HUES48 (cell line): Measurements from ENCODE around the gene S1PR4.
A peak's percentile ranks its signal among the peaks of the same experiment; 100 is the strongest.
"Not testable (repeated sequence)": the region's sequence is repeated elsewhere in the genome, so short reads cannot be mapped to it uniquely, and the experiment has no call there.

Experiments used
- H3K27ac ChIP-seq: one replicate; pipeline ENCODE4 v1.7.0; 2013; ENCODE audit warnings: low read depth, low read length, inconsistent platforms
- H3K27me3 ChIP-seq: 2 replicates; pipeline ENCODE4 v1.6.1; 2013; ENCODE audit warnings: mild to moderate bottlenecking, low read length; ENCODE audit not compliant: control insufficient read depth, insufficient read depth
- H3K36me3 ChIP-seq: 2 replicates; pipeline ENCODE4 v1.6.1; 2013; ENCODE audit warnings: low read length; ENCODE audit not compliant: control insufficient read depth, insufficient read depth
- H3K4me1 ChIP-seq: 2 replicates; pipeline ENCODE4 v1.6.1; 2013; ENCODE audit warnings: mild to moderate bottlenecking, low read length; ENCODE audit not compliant: control insufficient read depth, insufficient read depth
- H3K4me3 ChIP-seq: 2 replicates; pipeline ENCODE4 v1.5.1; 2013; ENCODE audit warnings: mild to moderate bottlenecking, low read depth, low read length
- H3K9ac ChIP-seq: 2 replicates; pipeline ENCODE4 v1.6.1; 2013; ENCODE audit warnings: mild to moderate bottlenecking, low read depth, low read length, moderate library complexity
- H3K9me3 ChIP-seq: 2 replicates; pipeline ENCODE4 v1.6.1; 2013; ENCODE audit warnings: low read length; ENCODE audit not compliant: control insufficient read depth, insufficient read depth

The S1PR4 gene

GRCh38 chr19:3153286-3154230 lies 25.0 kb upstream of the S1PR4 start:
- no peaks in the 10 kb centered on the region for H3K36me3 ChIP-seq
- no peak overlapping the region for H3K4me3 ChIP-seq
- H3K9ac ChIP-seq: no peak overlapping the region
- H3K4me1 ChIP-seq: no peaks in the 10 kb centered on the region
- H3K27ac ChIP-seq: no peak overlapping the region
- no peaks in the 10 kb centered on the region for H3K27me3 ChIP-seq
- no peaks in the 10 kb centered on the region for H3K9me3 ChIP-seq

- not testable (repeated sequence) for H3K4me1 ChIP-seq, H3K27ac ChIP-seq, H3K9me3 ChIP-seq, H3K9ac ChIP-seq, H3K36me3 ChIP-seq, H3K4me3 ChIP-seq, H3K27me3 ChIP-seq
Measured at GRCh38 chr19:3154447-3154846, 24.1 kb upstream of the S1PR4 start.

GRCh38 chr19:3154957-3155736 lies 23.4 kb upstream of the S1PR4 start:
- no peak overlapping the region for H3K27ac ChIP-seq
- H3K9me3 ChIP-seq: no peaks in the 10 kb centered on the region
- no peaks in the 10 kb centered on the region for H3K27me3 ChIP-seq
- no peaks in the 10 kb centered on the region for H3K36me3 ChIP-seq
- H3K9ac ChIP-seq: no peak overlapping the region
- H3K4me1 ChIP-seq: no peaks in the 10 kb centered on the region
- H3K4me3 ChIP-seq: no peak overlapping the region

DNA sequence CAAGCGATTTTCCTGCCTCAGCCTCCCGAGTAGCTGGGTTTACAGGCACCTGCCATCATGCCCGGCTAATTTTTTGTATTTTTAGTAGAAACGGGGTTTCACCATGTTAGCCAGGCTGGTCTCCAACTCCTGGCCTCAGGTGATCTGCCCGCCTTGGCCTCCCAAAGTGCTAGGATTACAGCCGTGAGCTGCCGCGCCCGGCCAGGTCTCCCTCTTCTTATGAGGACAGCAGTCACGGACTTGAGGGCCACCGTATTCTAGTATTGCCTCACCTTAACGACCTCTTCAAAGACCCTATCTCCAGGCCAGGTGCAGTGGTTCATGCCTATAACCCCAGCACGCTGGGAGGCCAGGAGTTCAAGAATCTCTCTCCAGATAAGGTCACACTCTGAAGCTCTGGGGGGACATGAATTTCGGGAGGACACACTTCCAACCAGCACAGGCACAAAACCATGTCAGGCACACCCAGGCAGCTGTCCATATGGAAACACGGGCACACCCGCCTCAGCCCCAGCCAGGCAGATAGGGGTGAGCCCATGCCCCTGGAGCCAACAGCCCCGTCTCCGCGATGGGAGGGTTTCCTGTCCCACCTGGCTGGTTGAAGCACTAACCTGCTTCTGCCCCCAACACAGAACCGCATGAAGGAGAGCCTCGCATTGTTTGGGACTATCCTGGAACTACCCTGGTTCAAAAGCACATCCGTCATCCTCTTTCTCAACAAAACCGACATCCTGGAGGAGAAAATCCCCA lies 21.3 kb upstream of the S1PR4 start:
- H3K4me1 ChIP-seq: no peaks in the 10 kb centered on the region

GRCh38 chr19:3159565-3159964 lies 19.0 kb upstream of the S1PR4 start:
- no peak overlapping the region for H3K4me3 ChIP-seq
- H3K27me3 ChIP-seq: no peaks in the 10 kb centered on the region; the same call in 1 of the 2 replicates
- H3K9me3 ChIP-seq: no peaks in the 10 kb centered on the region
- no peaks in the 10 kb centered on the region; the same call in 1 of the 2 replicates for H3K4me1 ChIP-seq
- H3K27ac ChIP-seq: no peak overlapping the region
- no peak overlapping the region for H3K9ac ChIP-seq
- no peaks in the 10 kb centered on the region for H3K36me3 ChIP-seq

More for the DNA sequence above, 21.3 kb upstream of the S1PR4 start:
- Histone ChIP-seq H3K9me3 (no peaks in the 10 kb centered on the region), H3K36me3 (no peaks in the 10 kb centered on the region), H3K27me3 (no peaks in the 10 kb centered on the region), H3K4me3 (no peak overlapping the region), H3K9ac (no peak overlapping the region), H3K27ac (no peak overlapping the region)

DNA sequence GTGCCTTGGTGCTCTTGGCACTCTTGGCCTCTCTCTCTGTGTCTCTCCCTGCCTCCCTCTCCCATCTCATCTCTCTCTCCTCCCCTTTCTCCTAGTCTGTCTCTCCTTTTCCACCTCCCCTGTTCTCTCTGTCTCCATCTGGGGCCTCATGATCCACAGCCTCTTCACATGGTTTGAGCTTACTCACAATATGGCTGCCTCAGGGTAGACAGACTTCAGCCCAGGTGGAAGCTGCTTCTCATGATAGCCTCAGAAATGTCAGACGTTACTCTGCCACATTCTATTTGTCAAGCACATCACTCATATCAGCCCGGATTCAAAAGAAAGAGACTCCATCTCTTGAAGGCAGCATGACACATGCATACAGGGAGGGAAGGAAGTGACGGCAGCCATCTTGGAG lies 18.4 kb upstream of the S1PR4 start:
- H3K9me3 ChIP-seq: no peaks in the 10 kb centered on the region
- no peaks in the 10 kb centered on the region; the same call in 1 of the 2 replicates for H3K4me1 ChIP-seq
- H3K27me3 ChIP-seq: no peaks in the 10 kb centered on the region; the same call in 1 of the 2 replicates
- no peak overlapping the region for H3K4me3 ChIP-seq
- no peak overlapping the region for H3K9ac ChIP-seq
- no peak overlapping the region for H3K27ac ChIP-seq
- no peaks in the 10 kb centered on the region for H3K36me3 ChIP-seq

GRCh38 chr19:3161453-3161852 lies 17.1 kb upstream of the S1PR4 start:
- no peaks in the 10 kb centered on the region for H3K9me3 ChIP-seq
- no peaks in the 10 kb centered on the region; the same call in 1 of the 2 replicates for H3K27me3 ChIP-seq
- no peak overlapping the region for H3K27ac ChIP-seq
- H3K4me3 ChIP-seq: no peak overlapping the region
- no peaks in the 10 kb centered on the region; the same call in 1 of the 2 replicates for H3K4me1 ChIP-seq
- no peak overlapping the region for H3K9ac ChIP-seq
- no peaks in the 10 kb centered on the region for H3K36me3 ChIP-seq

DNA sequence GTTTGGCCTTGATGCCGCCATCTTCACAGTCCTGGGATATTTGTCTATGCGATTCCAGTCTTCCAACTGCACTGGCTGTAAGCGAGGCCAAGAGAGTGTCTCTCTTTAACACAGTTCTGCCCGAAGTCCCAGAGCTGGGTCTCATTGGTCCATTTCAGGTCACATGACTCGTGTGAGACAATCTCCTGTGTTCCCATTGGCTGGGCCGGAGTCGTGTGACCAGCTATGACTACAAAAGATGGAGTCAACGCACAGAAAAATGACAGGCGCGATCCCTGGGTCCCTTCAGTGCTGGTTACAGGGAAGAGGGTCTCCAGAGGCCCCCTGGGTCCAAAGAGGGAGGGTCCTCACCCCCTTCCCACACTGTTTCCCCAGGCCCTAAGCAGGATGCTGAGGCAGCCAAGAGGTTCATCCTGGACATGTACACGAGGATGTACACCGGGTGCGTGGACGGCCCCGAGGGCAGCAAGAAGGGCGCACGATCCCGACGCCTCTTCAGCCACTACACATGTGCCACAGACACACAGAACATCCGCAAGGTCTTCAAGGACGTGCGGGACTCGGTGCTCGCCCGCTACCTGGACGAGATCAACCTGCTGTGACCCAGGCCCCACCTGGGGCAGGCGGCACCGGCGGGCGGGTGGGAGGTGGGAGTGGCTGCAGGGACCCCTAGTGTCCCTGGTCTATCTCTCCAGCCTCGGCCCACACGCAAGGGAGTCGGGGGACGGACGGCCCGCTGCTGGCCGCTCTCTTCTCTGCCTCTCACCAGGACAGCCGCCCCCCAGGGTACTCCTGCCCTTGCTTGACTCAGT lies 15.9 kb upstream of the S1PR4 start:
- Histone ChIP-seq H3K9ac (no peak overlapping the region), H3K4me1 (no peaks in the 10 kb centered on the region; the same call in 1 of the 2 replicates), H3K27ac (no peak overlapping the region), H3K27me3 (no peaks in the 10 kb centered on the region; the same call in 1 of the 2 replicates), H3K36me3 (no peaks in the 10 kb centered on the region), H3K4me3 (no peak overlapping the region), H3K9me3 (no peaks in the 10 kb centered on the region)

GRCh38 chr19:3163230-3163886 lies 15.2 kb upstream of the S1PR4 start:
- Histone ChIP-seq H3K27ac (no peak overlapping the region), H3K27me3 (no peaks in the 10 kb centered on the region; the same call in 1 of the 2 replicates), H3K9me3 (no peaks in the 10 kb centered on the region), H3K4me1 (no peaks in the 10 kb centered on the region; the same call in 1 of the 2 replicates), H3K36me3 (no peaks in the 10 kb centered on the region), H3K4me3 (peak overlapping the region; percentile 65), H3K9ac (peak overlapping the region; percentile 48; the same call in 1 of the 2 replicates)
